Measurements from ENCODE around the gene PARL. TPM values are rescaled to one million over a fixed set of nuclear protein-coding genes. Genes with fewer than 3 reads are reported as not detected.
"Not testable (repeated sequence)": the region's sequence is repeated elsewhere in the genome, so short reads cannot be mapped to it uniquely, and the experiment has no call there.

Gene PARL
- total RNA-seq, 2 experiments from 2014 or later = 80.0 to 83.5 TPM

DNA sequence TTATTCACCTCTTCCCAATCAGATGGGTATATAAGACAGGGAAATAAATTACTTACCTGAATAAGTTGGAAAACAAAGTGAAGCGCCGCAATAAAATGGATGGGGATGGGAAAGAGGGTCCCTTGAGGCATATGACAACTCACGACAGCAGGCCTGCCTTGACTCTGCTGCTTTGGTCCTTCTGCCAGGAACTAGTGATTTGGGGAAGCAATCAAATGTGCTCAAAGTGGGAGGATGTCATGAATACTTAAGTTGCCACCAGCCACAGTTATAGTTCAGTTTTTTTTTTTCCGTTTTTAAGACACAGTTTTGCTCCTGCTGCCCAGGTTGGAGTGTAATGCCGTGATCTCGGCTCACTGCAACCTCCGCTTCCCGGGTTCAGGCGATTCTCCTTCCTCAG lies 4.6 kb downstream of the PARL start:
- ChIA-PET POLR2A (no interaction called here), CTCF (interaction anchor here (1.0 kb wide), 1 partner anchor 54 kb away, joined by 3 read pairs; the partner anchor contains the start of gene MAP6D1)
- ATAC-seq (no peak), DNase-seq (no peak)
- intact Hi-C loops (cut with micrococcal nuclease) = loop anchor here (10.0 kb wide), 1 partner anchor 415 kb away; no protein-coding TSS in a partner anchor
- H3K4me3 Mint-ChIP-seq = no peak overlapping the region
- TF ChIP-seq, protein P1, sequence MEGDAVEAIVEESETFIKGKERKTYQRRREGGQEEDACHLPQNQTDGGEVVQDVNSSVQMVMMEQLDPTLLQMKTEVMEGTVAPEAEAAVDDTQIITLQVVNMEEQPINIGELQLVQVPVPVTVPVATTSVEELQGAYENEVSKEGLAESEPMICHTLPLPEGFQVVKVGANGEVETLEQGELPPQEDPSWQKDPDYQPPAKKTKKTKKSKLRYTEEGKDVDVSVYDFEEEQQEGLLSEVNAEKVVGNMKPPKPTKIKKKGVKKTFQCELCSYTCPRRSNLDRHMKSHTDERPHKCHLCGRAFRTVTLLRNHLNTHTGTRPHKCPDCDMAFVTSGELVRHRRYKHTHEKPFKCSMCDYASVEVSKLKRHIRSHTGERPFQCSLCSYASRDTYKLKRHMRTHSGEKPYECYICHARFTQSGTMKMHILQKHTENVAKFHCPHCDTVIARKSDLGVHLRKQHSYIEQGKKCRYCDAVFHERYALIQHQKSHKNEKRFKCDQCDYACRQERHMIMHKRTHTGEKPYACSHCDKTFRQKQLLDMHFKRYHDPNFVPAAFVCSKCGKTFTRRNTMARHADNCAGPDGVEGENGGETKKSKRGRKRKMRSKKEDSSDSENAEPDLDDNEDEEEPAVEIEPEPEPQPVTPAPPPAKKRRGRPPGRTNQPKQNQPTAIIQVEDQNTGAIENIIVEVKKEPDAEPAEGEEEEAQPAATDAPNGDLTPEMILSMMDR (IDR thresholded peaks at IDR 0.05) = no peak
- peaks cover 21% of the 10 kb centered on the region for H3K36me3 Mint-ChIP-seq (ENCODE audit: low read depth)
- no peaks in the 10 kb centered on the region for H3K27me3 Mint-ChIP-seq
- peaks cover 45% of the 10 kb centered on the region for H3K4me1 Mint-ChIP-seq (ENCODE audit: low read depth)
- no peak overlapping the region for H3K27ac Mint-ChIP-seq
- H3K9me3 Mint-ChIP-seq = no peaks in the 10 kb centered on the region

DNA sequence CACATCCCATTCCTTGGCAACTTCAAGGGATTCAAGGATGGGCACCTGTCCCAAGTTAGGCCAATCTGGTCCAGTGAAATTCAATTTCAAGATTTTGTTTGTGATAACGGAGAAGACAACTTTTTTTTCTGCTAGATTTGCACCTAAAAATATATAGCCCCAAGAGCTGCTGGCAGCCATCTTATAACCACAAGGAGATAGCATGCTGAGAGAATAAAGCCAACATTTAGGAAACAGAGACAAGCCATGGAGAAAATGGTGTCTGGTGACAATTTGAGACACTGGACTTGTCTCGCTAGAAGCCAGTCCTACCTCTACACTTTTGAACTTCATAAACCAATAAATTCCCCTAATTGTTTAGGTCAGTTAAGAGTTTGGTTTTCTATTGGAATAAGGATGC lies 5.4 kb downstream of the PARL start:
- intact Hi-C loops (cut with micrococcal nuclease) = no loop called here
- ATAC-seq = no peak
- Mint-ChIP-seq H3K36me3 (ENCODE audit: low read depth) (peaks cover 21% of the 10 kb centered on the region), H3K27me3 (no peaks in the 10 kb centered on the region), H3K27ac (no peak overlapping the region), H3K4me1 (ENCODE audit: low read depth) (peaks cover 44% of the 10 kb centered on the region), H3K9me3 (no peaks in the 10 kb centered on the region), H3K4me3 (no peak overlapping the region)
- TF ChIP-seq, protein P1 (IDR thresholded peaks at IDR 0.05) = no peak
- CTCF ChIA-PET = interaction anchor here (1.0 kb wide), 1 partner anchor 54 kb away, joined by 3 read pairs; the partner anchor contains the start of gene MAP6D1
- no peak for DNase-seq
- POLR2A ChIA-PET = no interaction called here

DNA sequence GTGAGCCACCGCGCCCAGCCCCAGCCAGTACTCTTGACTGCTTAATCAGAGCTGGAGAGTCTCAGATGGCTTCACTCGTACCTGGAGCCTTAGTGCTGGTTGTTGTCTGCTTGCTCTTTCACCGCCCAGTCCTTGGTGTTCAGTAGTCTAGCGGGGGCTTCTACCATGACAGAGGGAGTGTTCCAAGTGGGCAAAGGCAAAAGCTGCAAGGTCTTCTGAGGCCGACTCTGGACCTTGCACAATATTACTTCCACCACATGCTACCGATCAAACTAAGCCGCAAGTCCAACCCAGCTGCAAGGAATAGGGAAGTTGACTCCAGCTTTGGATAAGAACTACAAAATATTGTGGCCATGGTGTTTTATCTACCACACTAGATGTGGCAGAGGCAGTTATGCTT lies 6.6 kb downstream of the PARL start:
- H3K9me3 Mint-ChIP-seq = no peaks in the 10 kb centered on the region
- ATAC-seq = no peak
- TF ChIP-seq, protein P1 (IDR thresholded peaks at IDR 0.05) = no peak
- intact Hi-C loops (cut with micrococcal nuclease) = no loop called here
- H3K36me3 Mint-ChIP-seq (ENCODE audit: low read depth) = peaks cover 14% of the 10 kb centered on the region
- H3K27ac Mint-ChIP-seq = no peak overlapping the region
- H3K27me3 Mint-ChIP-seq = no peaks in the 10 kb centered on the region
- ChIA-PET POLR2A (no interaction called here), CTCF (interaction anchor here (0.6 kb wide), 1 partner anchor 27 kb away, joined by 3 read pairs; no protein-coding TSS in a partner anchor)
- H3K4me3 Mint-ChIP-seq = no peak overlapping the region
- no peak for DNase-seq
- peaks cover 42% of the 10 kb centered on the region for H3K4me1 Mint-ChIP-seq (ENCODE audit: low read depth)

DNA sequence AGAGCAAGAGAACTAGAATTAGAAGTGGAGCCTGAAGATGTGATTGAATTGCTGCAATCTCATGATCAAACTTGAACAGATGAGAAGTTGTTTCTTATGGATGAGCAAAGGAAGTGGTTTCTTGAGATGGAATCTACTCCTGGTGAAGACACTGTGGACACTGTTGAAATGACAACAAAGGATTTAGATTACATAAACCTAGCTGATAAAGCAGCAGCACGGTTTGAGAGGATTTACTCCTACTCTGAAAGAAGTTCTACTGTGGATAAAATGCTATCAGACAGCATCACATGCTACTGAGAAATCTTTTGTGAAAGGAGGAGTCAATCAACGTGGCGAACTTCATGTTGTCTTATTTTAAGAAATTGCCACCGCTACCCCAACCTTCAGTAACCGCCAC lies 7.5 kb downstream of the PARL start:
- POLR2A ChIA-PET; intact Hi-C loops (cut with micrococcal nuclease); H3K27me3 Mint-ChIP-seq; H3K9me3 Mint-ChIP-seq; H3K4me3 Mint-ChIP-seq; CTCF ChIA-PET; DNase-seq; ATAC-seq: not testable (repeated sequence)
- Mint-ChIP-seq H3K4me1 (ENCODE audit: low read depth) (peaks cover 39% of the 10 kb centered on the region), H3K27ac (peak overlapping the region; percentile 55), H3K36me3 (ENCODE audit: low read depth) (peaks cover 17% of the 10 kb centered on the region)

DNA sequence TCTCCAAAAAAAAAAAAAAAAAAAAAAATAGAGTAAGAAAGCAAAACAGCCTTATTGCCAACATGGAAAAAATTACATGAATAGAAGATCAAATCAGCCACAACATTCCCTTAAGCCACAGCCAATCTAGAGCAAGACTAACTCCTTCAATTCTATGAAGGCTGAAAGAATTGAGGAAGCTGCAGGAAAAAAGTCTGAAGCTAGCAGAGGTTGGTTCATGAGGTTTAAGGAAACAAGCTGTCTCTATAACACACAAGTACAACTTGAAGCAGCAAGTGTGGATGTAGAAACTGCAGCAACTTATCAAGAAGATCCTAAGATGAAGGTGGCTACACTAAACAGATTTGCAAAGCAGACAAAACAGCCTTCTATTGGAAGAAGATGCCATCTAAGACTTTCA lies 9.3 kb downstream of the PARL start:
- Mint-ChIP-seq H3K4me3 (no peak overlapping the region), H3K36me3 (ENCODE audit: low read depth) (peaks cover 19% of the 10 kb centered on the region), H3K4me1 (ENCODE audit: low read depth) (peaks cover 48% of the 10 kb centered on the region), H3K27ac (no peak overlapping the region), H3K9me3 (no peaks in the 10 kb centered on the region), H3K27me3 (no peaks in the 10 kb centered on the region)
- intact Hi-C loops (cut with micrococcal nuclease) = no loop called here
- ChIA-PET POLR2A (no interaction called here), CTCF (interaction anchor here (0.9 to 3.8 kb wide), 3 partner anchors 9 to 20 kb away, joined by 4 to 28 read pairs (median 5); partner anchors contain the start of gene PARL)
- TF ChIP-seq, protein P1 (IDR thresholded peaks at IDR 0.05) = no peak
- ATAC-seq = no peak
- DNase-seq = no peak

All from activated CD8-positive, alpha-beta T cell treated with anti-CD3 and anti-CD28 coated beads for 36 hours (primary cell).